GM19238 (cell line): Measurements from ENCODE around the gene SLC35E3.

ENCODE experiments used
- DNase-seq: peaks from one replicate; pipeline ENCODE4 v3.0.0; 2011; ENCODE audit warnings: low spot score; ENCODE audit not compliant: insufficient read length

The SLC35E3 gene

DNA sequence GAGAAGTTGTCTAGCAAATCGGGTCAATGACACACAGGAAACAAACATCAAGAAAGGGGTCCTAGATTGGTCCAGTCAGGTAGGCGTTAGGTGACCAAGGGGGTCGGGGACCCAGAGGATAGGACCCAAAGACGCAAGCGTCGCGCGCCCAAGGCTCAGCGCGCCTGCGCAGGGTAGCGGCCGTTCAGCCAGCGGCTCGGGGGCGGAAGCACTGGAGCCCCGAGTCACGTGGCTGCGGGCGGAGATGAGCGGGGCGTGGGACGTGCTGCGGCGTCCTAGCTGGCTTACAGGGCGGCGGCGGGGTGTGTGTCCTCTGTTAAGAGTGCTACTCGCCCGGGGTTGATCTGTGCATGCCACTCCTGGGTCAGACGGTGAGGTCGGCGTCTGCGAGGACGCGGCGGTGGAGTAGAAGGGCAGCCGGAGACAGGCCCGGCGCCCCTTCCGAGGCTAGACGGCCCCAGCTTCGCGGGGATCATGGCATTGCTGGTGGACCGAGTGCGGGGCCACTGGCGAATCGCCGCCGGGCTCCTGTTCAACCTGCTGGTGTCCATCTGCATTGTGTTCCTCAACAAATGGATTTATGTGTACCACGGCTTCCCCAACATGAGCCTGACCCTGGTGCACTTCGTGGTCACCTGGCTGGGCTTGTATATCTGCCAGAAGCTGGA is at the start of gene SLC35E3:
SLC35E3 (plus strand) TSS at position 273 of the 668 bp plus-strand sequence; CDS start at position 475, 202 bp downstream.
- DNase-seq, result peak; percentile 93

DNA sequence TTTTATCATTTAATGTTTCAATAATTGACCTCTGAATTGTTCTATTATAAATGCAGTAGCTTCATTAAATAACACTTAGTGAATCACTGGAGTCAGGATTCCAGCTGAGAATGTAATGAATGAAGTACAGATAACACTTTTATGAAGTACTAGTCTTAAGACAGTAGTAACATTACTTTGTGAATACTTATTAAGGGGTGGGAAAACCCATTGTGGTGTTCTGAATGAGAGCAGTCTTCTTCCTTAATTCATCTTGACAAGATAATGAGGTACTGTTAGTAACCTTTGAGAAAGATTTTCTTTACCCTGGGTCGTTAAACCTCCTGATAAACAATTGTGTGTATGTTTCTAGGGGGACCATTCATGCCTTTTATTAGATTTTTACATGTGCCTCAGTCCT is 46.5 kb upstream of the SLC35E3 start:
- DNase-seq, result no peak

DNA sequence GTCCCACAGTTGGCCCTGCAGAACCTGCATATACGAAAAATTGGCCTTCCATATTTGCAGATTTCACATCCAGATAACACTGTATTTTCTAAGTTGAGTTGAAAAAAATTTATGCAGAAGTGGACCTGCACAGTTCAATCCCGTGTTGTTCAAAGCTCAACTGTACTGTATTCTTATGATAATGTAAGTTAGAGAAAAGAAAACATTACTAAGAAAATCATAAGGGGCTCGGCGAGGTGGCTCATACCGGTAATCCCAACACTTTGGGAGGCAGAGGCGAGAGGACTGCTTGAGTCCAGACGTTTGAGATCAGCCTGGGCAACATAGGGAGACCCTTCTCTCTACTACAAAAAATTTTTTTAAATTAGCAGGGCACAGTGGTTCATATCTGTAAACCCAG is 18.2 kb upstream of the SLC35E3 start:
- no peak for DNase-seq

DNA sequence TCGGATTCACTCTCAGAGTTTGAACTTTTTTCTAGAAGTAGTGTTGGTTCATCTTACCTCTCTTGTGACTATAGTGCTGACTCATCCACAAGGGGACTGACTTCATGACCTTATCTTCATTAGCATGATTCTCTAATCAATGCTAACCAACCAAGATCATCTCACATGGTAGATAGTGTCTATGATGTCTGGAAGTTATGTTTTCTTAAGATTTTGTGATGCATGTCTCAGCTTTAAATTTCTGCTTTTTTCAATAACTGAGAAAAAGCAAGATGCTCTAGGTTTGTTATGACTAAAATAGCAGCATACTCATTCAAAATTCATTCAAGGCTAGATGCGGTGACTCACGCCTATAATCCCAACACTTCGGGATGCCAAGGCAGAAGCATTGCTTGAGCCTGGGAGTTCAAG is 12.3 kb upstream of the SLC35E3 start:
- DNase-seq, result no peak

DNA sequence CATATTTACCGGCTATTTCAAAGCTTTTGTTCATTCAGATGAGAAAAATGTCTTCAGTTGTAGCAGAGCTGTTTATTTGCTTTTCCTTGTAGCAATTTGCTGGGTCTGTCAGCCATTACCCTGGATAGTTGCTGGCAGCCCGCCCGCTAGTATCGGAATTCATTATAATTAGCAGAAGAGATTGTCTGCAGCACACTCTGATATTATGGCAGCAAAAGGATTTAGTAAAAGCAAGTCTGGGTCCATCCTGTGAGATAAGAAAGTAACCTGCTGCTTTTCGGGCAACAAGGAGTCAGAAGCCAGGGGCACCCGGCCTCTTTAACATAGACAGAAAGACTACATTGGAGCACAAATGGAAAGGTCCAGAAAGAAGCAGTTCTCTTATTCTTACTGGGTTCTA is 6.1 kb upstream of the SLC35E3 start:
- DNase-seq, result no peak

DNA sequence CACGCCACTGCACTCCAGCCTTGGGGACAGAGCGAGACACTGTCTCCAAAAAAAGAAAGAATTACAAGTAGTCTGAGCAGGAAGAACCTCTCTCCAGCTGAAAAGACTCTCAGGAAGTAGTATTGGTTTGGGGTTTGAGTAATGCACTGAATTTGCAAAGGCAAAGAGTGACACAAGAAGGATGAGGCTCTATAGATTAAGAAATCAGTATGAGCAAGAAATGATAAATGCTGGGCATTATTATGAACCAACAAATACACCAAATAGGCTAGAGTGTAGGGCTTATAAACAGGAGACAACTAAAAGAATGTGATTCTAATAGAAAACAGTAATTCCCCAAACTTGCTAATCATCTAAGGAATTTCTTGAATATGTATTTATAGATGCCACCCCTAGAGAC is 2.6 kb upstream of the SLC35E3 start:
- no peak for DNase-seq

DNA sequence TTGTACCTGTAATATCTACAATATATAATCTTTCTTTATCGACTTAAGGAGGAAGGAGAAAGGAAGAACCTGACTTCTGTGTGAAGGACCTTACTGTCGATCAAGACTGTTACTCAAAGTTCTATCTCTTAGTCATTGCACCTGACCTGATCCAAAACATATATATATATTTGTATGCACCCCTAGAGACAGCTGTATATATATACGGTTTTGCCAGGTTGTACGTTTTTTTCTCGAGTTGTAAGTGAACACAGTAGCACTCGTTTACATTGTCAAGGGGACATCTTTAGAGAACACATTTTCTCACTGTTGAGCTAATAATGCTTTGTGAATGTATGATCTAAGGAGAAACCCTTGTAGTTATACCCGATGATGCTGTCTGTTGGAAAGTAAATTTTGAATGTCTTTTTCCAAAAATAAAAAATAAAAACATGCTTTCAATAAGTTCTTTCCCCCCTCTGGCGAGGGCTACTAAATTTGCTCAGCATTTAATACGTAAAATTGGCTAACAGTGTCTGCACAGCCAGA is 536 bp upstream of the SLC35E3 start:
- DNase-seq, result no peak

DNA sequence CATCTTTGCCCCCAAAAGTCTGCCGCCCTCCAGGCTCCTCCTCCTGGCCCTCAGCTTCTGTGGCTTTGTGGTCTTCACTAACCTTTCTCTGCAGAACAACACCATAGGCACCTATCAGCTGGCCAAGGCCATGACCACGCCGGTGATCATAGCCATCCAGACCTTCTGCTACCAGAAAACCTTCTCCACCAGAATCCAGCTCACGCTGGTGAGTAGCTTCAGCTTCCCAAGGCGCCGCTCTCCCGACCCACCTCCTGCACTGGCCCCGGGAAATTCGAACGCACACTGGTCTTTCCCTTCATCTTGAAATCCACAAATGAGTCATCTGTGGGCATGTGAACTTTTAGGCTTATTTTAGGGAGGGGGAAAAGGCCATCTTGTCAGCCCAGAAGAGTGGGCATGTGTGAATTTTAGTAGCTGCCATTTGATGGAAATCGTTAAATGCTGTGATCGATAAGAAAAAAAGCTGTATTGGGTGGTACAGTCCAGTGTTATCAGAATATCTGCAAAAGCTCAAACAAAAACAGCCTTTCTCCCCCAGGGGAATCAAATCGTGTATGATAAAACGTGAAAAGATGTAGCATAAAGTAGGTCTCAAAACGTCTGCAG is 700 bp downstream of the SLC35E3 start:
- peak; percentile 23 for DNase-seq

DNA sequence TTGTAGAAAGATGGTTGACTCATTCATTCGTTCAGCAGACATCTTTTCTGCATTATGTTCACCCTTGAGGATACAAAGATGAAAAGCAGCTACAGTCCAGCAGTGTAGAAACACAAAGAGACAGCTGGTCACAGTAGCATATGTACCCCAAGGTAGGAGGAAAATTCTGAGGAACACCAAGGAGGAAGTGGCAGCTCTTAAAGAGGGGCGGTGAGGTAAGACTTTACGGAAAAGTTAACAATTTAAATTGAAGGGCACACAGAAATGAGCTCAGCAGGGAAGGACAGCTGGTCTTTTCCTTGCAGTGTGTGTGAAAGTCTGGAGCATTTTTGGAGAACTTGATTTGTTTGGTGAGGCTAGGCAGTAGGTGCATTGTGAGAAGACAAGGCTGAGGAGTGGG is 3.5 kb downstream of the SLC35E3 start:
- no peak for DNase-seq

DNA sequence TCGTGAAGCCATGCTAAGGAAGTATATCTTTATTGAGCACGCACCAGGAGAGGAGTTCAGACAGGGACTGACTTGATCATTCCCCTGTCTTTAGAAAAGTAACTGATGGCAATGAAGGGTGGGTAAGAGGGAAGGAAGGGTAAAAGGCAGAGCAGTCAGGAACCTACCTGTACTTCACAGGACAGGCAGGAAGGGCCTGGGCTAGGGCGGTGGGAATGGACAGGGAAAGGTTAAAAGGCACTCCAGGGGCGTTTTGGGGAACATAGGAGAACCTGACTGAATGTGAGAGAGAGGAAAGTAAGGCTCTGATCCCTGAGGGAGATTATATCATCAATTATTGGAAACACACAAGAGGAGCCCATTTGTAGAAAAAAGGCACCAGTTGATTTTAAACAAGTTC is 3.9 kb downstream of the SLC35E3 start:
- no peak for DNase-seq

DNA sequence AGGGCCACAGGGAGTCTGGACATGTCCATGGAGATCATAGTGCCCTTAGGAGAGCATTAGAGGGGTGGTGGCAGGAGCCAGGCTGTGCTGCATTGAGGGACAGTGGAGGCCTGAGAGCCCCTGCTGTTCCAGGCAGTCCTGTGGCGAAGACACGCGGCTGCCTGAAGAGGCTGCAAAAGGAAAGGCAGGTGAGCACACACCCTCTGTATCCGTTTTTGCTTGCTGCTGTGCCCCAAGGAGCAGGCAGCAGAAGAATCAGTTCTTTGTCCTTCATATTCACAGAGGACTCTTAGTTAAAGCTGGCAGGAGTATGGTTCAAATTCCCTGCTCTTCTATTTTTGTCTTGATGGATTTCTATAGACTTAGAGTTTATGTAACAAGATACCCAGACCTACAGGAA is 4.5 kb downstream of the SLC35E3 start:
- no peak for DNase-seq

DNA sequence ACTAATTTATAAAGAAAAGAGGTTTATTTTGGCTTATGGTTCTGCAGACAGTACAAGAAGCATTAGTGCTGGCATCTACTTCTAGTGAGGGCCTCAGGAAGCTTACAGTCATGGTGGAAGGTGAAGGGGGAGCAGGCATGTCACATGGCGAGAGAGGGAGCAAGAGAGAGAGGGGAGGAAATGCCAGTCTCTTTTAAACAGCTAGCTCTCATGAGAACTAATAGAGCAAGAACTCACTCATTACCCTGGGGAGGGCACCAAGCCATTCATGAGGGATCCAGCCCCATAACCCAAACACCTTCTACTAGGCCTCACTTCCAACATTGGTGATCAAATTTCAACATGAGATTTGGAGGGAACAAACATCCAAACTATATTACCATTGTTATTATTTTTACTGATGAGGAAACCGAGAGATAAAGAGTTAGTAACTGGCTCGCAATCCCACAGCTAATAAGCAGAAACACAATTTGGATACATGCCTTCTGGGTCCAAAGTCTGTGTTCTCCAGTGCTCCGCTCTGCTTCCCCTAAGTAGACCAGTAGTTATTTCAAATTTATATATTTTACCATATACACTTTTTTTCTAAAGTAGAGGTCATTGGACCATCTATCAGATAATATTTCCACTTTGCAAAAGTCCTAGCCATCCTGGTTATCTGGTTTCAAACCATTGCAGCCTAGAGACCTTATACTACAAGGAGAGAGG is 9.7 kb downstream of the SLC35E3 start:
- DNase-seq, result no peak

DNA sequence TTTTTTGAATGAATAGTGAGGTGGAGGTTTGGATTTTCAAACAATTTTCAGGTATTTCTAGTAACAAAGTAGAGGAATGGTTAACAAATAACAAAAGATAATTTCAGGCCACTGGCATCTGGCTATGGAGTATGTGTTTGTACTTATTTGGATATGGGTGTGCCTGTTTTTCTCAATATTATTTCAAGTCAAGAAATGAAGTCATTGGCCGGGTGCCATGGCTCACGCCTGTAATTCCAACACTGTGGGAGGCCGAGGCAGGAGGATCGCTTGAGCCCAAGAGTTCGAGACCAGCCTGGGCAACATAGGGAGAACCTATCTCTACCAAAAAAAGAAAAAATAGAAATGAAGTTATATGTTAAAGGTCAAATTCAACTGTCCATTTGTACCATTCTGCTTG is 13.9 kb downstream of the SLC35E3 start:
- no peak for DNase-seq

DNA sequence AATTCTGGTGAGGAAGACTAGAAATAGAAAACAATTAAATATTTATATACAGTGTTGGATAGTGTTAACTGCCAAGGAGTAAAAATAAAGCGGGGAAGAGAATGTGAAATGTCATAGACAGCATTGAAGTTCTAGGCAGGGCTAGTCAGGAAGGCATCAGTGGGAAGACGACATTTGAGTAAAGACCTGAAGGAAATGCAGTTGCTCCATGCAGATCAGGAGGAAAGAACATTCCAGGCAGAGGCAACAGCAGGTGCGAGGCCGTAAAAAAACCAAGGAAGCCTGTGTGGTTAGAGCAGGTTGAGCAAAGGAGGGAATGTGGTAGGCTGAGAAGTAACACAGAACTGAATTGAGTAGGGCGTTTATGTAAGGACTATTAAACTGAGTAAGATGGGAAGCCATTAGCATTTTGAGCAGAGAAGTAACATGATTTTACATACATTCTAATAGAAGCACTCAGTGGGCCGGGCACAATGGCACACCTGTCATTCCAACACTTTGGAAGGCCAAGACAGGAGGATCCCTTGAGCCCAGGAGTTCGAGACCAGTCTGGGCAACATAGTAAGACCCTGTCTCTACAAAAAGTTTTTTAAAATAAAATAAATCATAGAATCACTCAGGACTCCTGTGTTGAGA is 14.9 kb downstream of the SLC35E3 start:
- DNase-seq, result no peak

DNA sequence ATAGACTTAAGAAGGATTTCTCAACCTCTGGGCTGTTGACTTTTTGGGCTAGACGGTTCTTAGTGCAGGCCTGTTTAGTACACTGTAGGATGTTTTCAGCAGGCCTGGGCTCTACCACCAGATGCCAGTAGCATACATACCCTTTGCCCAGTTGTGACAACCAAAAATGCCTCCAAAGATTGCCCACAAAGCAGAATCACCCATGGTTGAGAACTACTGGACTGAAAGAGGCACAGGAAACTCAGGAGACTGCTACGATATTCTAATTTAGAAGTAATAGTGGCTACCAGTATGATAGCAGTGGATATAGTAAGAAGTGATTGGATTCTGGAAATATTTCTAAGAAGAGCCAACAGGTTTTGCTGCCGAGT is 15.5 kb downstream of the SLC35E3 start:
- no peak for DNase-seq

DNA sequence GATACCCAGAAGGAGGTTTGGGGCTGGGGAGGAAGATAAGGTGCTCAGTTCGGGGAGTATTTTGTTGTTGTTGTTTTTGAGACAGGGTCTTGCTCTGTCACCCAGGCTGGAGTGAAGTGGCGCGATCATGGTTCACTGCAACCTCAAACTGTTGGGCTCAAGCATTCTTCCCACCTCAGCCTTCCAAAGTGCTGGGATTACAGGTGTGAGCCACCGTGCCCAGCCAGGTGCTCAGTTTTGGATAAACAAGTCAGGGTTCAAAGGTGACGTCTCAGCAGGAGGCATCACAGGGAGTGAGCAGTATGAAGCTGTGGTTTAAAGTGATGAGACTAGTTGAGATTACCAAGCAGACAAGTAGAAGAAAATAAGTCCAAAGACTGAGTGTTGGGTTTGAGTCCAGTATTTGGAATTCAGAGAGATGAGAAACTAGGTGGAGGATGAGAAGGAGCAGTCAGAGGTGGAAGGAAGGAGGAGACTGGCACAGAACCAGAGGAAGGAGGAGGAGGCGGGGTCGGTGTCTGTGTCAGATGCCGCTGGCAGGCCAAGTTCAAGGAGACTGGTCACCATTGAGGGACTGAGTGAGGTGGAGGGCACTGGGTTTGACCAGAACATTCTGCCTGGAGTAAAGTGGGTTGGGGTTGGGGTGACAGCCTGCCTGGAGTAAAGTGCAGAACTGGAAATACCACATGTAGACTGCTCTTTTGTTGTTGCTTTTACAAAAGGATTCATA is 16.1 kb downstream of the SLC35E3 start:
- DNase-seq, result no peak

DNA sequence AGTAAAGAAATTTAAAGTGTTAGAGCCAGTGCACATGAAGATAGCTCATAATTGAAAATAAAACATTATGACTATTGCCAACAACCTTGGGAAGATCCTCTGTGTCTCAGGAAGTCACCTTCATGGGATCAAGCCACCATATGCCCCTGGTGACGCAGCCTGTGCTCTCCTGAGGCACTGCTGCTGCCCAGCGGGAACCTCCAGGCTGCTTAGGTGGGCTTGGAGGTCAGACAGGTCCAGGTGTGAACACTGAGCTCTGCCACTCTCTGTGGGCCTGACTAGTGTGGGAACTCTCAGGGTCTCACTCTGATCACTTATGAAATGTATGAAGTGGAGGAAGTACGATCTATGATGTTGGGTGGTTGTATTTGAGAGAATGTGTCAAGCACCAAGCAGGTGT is 16.7 kb downstream of the SLC35E3 start:
- no peak for DNase-seq

DNA sequence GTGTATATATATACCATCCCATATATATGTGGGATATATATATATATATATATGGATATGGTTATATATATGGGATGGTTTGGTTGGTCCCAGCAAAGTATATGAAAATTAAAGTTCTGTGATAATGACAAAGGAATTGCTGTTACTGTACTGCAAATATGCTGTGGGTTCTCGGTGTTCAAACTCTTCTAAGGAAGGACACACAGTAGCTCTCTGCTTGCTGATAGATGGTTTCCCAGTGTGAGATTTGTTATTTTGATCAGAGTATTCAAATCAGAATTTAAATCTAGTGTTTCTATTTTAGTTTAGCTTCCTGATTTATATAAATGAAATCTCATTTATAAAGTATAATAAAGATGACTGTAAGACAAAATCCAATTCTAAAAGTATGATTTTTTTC is 19.7 kb downstream of the SLC35E3 start:
- no peak for DNase-seq

DNA sequence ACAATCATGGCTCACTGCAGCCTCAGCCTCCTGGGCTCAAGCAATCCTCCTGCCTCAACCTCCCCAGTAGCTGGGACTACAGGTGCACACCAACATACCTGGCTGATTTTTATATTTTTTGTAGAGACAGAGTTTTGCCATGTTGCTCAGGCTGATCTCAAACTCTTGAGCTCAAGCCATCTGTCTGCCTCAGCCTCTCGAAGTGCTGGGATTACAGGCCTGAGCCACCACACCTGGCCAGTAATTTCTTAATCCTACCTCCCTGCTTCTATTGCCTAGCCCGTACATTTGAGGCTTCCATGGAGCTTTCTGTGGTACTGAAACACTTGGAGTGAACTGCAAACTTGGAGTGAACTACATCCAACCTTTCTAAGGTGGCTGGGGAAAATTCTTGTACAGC is 20.7 kb downstream of the SLC35E3 start:
- no peak for DNase-seq

DNA sequence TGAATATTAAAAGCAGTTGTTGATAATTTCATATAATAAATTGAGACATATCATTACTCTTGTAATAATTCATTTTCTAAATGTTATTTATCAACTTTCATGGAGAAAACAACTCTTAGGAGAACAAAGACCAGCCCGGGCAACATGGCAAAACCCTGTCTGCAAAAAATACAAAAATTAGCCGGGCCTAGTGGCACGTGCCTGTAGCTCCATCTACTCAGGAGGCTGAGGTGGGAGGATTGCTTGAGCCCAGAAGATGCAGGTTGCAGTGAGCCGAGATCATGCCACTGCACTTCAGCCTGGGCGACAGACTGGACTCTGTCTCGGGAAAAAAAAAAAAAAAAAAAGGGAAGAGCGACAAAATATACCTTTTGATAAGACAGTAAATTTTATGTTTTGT is 21.2 kb downstream of the SLC35E3 start:
- no peak for DNase-seq

DNA sequence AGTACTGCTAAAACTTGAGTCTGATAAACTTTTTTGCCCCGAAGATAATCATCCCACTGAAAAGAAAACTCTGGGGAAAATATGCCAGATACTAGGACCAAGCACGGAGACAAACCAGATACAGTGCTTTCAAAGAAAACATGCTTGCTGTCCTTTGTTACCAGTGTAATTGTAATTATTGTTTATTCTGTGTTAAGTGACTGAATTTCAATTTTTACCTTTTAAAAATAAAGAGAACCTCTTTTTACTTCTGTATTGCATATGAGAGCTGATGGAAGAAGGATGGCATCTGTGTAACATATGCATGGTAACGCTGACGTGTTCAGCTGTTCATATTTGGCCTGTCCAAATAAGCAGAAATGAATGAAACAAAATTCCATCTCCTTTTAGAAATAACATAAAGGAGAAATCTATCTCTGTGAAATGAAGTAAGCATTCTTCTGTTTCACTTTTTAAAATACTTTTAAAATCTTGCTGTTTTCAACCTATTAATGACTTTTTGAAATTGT is 22.5 kb downstream of the SLC35E3 start:
- DNase-seq, result no peak
